ENCODE measurements around the gene OR5H2.
"Not testable (repeated sequence)": the region's sequence is repeated elsewhere in the genome, so short reads cannot be mapped to it uniquely, and the experiment has no call there.

The OR5H2 gene

GRCh38 chr3:98282205-98282604 is at the start of gene OR5H2:
Gene OR5H2, plus strand, starts transcription at chr3:98282505. Its CDS starts 398 bp downstream, at chr3:98282903.
- DNase-seq, result no peak

DNA sequence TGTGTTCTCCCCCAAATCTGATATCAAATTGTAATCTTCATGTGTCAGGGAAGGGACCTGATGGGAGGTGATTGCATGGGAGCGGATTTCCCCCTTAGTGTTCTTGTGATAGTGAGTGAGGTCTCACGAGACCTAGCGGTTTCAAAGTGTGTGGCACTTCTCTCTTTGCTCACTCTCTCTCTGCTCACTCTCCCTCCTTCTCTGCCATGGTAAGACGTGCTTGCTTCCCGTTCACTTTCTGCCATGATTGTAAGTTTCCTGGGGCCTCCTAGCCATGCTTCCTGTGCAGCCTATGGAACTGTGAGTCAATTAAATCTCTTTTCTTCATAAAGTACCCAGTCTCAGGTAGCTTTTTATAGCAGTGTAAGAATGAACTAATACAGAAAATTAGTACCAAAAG is 48.8 kb upstream of the OR5H2 start:
- DNase-seq, result no peak

- DNase-seq, result no peak
These were observed 42.2 kb upstream of the OR5H2 start for GRCh38 chr3:98240131-98240530.

DNA sequence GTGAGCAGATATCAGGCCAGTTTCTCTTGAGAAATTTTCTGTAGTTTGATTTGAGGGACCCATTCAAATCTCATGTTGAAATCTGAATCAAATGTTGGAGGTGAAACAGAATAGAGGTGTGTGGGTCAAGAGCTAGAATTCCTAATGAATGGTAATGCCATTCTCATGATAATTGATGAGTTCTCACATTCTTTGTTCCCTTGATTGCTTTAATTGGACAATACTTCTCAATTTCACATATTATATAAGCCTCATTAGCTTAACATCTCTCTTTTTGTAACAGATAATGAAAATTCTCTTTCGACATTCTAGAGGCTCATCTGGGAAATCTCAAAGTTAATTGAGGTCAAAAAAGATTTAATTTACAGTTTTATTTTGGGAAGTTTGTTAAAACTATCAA is 40.1 kb upstream of the OR5H2 start:
- DNase-seq, result no peak

DNA sequence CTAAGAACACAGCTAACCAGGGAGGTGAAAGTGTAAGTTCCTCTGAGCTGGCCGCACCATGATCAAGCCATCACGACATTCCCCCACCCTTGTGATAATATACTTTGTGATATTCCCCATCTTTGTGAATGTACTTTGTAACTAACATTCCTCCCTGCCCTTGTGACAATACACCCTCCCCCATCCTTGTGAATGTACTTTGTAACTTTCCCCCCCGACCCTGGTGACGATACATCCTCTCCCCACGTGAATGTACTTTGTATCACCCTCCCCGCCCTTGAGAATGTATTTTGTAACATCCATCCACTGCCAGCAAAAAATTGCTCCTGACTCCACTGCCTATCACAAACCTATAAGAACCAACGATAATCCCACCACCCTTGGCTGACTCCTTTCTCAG is 38.5 kb upstream of the OR5H2 start:
- DNase-seq, result no peak

GRCh38 chr3:98246142-98246541 is 36.2 kb upstream of the OR5H2 start:
- no peak for DNase-seq

- not testable (repeated sequence) for DNase-seq
These were observed 26.3 kb upstream of the OR5H2 start for GRCh38 chr3:98256026-98256425.

DNA sequence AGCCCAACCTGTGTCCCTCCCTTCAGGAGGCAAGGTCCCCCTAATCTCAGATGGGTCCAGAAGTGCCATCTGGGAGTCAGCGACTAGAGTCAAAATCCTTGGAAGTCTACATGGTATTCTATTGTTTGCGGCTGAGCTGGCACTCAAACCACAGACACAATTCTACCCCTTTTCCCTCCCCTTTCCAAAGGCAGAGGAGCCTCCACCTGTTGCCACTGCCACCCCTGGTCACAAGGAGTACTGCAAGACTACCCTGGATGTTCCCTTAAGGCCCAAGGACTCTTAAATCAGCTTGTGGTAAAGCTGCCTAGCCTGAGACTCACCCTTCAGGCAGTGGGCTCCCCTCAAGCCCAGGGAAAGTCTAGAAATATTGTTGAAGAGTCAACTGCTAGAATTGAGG is 22.6 kb upstream of the OR5H2 start:
- no peak for DNase-seq

GRCh38 chr3:98262046-98262445 is 20.3 kb upstream of the OR5H2 start:
- no peak for DNase-seq

- DNase-seq, result no peak
These were observed 18.4 kb upstream of the OR5H2 start, which contains the start of gene OR5H6 for GRCh38 chr3:98263944-98264343. Gene OR5H6, plus strand, starts transcription at chr3:98264244. Its CDS starts 89 bp downstream, at chr3:98264333.

GRCh38 chr3:98269846-98270245 is 12.5 kb upstream of the OR5H2 start:
- no peak for DNase-seq

- no peak for DNase-seq
These were observed 10.2 kb upstream of the OR5H2 start for GRCh38 chr3:98272126-98272525.

- no peak for DNase-seq
These were observed 7.4 kb upstream of the OR5H2 start for GRCh38 chr3:98274914-98275313.

GRCh38 chr3:98290916-98291315 is 8.6 kb downstream of the OR5H2 start:
- no peak for DNase-seq

- DNase-seq, result no peak
These were observed 9.1 kb downstream of the OR5H2 start for GRCh38 chr3:98291332-98291957.

- DNase-seq, result no peak
These were observed 39.8 kb downstream of the OR5H2 start for GRCh38 chr3:98322101-98322500.

- no peak for DNase-seq
These were observed 40.4 kb downstream of the OR5H2 start for GRCh38 chr3:98322686-98323085.

GRCh38 chr3:98323425-98323824 is 41.1 kb downstream of the OR5H2 start:
- no peak for DNase-seq

DNA sequence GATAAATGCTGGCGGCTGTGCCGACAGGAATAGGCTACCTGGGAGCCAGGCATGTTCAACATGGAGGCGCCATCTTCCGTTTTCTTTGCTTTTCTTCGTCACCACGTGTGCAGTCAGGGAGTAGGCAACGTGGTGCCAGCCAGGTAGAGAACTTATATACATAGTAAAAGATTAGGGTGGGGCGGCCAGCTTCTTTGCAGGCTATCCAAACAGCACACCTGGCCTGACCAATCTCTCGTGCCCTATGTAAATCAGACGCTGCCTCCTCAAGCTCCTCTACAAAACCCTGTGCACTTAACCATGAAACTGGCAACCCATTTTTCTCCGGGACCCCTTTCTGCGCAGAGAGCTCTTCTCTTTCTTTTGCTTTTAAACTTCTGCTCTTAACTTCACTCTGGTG is 42.8 kb downstream of the OR5H2 start:
- no peak for DNase-seq

- no peak for DNase-seq
These were observed 44.0 kb downstream of the OR5H2 start for GRCh38 chr3:98326105-98326893.

DNA sequence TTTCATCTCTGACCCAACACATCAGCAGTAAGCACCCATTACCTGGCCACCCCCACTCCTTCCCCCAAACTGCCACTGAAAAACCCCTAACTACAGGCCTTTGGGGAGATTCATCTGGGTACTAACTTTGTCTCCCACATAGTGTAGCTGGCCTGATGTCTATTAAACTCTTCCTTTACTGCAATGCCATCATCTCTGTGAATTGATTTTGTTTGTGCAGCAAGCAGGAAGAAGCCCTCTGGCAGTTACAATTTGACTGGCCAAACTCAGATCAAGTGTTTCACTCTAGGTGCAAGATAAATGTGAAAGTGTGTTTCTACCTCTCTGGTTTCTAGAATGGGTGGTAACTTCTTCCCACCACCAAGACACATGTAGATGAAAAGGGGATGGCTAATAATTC is 44.6 kb downstream of the OR5H2 start:
- DNase-seq, result no peak

GRCh38 chr3:98328933-98329332 is 46.6 kb downstream of the OR5H2 start:
- no peak for DNase-seq

- peak in 1 of 2 experiments; percentile 36 for DNase-seq
These were observed 47.3 kb downstream of the OR5H2 start for GRCh38 chr3:98329392-98330124.

DNA sequence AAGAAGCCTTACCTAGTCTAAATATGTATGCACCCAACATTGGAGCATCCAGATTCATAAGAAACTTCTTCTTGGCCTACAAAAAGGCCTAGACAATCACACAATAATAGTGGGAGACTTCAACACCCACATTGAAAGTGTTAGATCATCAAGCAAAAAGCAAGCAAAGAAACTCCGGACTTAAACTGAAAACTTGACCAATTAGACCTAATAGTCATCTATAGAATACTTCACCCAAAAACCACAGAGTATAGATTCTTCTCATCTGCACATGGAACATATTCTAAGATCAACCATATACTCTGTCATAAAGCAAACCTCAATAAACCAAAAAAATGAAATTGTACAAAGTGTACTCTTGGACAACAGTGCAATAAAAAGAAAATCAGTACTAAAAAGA is 49.0 kb downstream of the OR5H2 start:
- DNase-seq, result no peak
